HG03280 (cell line): ENCODE results near the gene DZANK1.
"Not testable (repeated sequence)": the region's sequence is repeated elsewhere in the genome, so short reads cannot be mapped to it uniquely, and the experiment has no call there.

Source experiments
- ATAC-seq: cut with Tn5 transposase; IDR thresholded peaks from one replicate; pipeline ENCODE4 v1.9.1; 2021; ENCODE audit warnings: mild to moderate bottlenecking, moderate library complexity; ENCODE audit not compliant: unreplicated experiment

Gene DZANK1

DNA sequence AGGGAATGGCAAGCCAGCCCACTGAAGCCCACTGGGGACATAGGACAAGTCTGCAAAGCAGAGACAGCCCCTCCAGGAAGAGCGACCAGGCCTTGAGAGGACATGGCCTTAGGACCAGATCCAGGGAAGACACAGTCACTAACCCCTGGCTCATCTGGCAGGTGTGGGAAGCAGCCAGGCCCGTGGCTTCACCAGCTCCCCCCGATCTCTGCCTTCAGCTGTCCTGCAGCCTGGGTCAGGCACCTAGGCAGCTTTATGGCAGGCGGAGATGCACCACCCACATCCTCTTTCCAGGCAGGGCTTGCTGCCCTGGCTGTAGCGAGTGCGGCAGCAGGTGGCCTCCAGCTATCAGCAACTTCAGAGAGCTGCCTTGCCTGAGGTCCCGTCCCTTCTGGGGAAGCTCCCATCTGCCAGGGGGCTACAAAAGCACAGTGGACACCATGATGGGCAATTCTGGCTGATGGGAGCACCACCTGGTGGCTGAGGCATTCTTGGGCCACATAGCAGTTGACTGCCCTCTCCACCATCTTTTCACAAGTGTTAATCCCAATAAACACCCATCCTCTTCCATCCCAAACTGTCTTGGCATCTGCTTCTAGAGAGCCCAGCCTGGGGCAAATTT is 85.8 kb downstream of the DZANK1 start:
- no peak for ATAC-seq

DNA sequence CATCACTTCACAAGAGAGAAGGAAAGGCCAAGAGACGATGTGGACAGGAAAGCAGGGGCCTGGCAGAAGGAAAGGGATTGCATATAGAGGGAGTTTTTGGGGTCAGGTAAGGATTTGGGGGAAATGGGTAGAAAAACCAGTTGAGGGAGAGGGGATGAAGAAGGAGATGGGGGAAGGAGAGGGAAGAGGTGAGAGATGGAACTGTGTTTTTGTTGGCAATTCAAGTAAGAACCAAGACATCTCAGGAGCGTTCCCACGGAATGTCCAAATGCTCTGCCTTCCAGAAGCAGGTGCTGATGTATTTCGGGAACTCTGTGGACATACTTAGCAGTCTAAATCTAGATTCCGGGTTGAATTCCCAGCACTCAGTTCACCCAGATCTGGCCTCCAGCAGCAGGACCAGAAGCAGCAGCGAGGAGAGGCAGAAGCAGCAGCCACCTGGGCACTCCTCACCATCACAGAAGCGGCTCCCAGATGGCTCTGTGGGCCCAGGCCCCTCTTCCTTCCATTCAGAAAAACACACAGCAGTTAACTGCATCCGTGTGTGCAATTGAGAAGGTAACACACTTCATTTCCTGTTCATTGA is 88.8 kb downstream of the DZANK1 start:
- ATAC-seq: no peak

DNA sequence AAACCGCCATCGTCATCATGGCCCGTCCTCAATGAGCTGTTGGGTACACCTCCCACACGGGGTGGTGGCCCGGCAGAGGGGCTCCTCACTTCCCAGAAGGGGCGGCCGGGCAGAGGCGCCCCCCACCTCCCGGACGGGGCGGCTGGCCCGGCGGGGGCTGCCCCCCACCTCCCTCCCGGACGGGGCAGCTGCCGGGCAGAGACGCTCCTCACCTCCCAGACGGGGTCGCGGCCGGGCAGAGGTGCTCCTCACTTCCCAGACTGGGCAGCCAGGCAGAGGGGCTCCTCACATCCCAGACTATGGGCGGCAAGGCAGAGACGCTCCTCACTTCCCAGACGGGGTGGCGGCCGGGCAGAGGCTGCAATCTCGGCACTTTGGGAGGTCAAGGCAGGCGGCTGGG is 91.3 kb downstream of the DZANK1 start:
- ATAC-seq: not testable (repeated sequence)

GRCh38 chr20:18372296-18372695 is 94.5 kb downstream of the DZANK1 start:
- no peak for ATAC-seq

DNA sequence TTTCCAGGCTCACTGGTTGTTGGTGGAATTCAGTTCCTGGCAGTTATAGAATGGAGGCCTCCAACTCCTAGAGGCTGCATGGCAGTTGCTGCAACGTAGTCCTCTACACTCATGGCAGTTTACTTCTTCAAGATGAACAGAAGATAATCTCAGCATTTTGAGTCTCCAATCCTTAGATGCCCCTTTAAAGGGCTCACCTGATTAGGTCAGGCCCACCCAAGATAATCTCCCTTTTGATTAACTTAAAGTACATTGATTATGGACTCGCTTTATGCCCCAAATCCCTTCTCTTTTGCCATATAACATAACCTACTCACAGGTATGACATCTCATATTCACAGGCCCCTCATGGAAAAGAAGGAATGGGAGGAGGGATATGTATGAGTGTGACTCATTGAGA is 102.1 kb downstream of the DZANK1 start:
- no peak for ATAC-seq

GRCh38 chr20:18363708-18364107 is 103.1 kb downstream of the DZANK1 start:
- no peak for ATAC-seq

DNA sequence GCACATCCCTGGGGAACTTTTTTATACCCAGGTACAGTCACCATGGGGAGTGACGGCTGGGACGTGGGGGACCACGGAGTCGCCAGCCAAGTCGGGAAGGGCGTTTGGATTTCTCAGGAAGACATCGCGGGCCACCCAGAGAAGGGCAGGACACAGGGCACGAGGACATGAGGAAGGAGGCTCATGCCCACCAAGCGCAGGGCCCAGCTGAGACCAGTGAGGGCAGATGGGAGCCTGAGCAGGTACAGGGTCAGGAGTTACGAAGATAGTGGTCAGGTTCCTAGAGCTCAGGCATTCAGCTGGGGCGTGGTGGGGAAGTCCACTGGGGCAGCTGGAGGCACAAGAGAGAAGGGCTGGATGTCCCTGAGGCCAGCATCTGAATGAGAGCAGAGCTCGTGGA is 103.9 kb downstream of the DZANK1 start:
- ATAC-seq: no peak

DNA sequence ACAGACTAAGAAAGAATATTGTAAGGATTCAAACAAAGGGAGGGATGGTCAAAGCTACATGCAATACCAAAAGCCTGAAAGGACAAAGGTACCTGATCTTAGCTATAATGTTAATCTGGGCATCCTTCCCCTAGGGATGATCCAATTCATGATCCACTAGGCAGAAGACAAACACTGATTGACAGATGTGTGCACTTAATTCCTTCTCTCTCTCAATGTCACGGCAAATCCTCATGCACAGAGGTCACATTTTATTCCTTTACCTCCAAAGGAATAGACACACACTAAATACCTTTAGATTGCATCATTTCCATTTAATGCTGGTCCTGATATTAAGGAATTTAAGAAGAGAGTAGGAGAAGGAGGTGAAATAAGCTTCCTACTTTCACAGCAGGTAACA is 105.2 kb downstream of the DZANK1 start:
- no peak for ATAC-seq

DNA sequence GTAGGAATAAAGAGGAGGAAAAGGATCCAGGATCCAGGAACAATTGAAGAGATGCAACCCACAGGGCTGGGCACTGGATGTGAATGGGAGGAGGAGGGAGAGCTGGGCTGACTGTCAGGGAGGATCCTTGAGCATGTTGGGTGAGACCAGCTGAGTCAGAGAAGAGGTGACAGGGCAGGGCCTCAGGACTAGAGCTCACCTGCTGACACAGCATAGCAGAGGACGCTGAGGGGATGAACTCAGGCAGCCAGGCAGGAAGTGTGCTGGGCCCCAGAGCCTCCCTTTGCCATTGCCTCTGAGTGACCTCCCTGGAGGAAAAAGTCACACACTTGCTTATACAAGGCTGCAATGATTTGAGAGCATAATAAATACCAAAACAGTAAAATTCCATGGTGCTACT is 106.2 kb downstream of the DZANK1 start:
- ATAC-seq: no peak

DNA sequence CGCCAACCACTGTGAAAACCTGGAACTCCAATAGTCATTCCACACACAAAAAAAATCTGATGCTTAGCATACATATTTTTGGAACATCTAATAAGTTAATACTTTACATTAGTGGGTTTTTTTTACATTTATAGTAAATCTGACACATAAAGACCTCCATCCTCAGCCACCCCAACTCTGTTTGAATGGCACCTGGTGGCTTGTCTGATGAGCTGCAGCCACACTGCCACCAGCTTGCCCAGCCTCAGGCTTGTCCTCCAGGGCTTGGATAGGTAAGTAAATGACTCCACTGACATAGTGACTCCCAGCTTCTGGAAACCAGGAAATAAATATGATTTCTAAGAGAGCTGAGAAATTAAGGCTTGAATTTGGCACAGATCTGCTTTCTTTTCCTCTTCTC is 107.0 kb downstream of the DZANK1 start:
- ATAC-seq: no peak

DNA sequence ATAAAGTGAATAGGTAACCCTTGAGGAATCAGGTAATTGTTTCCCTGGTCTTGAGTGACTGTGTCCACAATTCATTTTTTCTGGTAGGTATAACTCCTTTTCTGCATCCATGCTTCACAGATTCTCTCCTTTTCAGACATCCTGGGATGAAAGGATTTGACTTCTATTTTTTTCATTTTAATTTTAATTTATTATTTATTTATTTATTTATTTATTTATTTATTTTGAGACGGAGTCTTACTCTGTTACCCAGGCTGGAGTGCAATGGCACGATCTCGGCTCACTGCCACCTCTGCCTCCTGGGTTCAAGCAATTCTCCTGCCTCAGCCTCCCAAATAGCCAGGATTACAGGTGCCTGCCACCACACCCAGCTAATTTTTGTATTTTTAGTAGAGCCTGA is 117.1 kb downstream of the DZANK1 start:
- not testable (repeated sequence) for ATAC-seq
